Panc1 (cell line): ENCODE results near the gene RTN4IP1. TPM values are rescaled to one million over a fixed set of nuclear protein-coding genes. Genes with fewer than 3 reads are reported as not detected.

Experiments used
- ATAC-seq: fragments of 200-7000 bp; cut with Tn5 transposase; 2 replicates; pipeline ENCODE4 v1.9.1; 2020; ENCODE audit warnings: mild to moderate bottlenecking, moderate library complexity
- BruUV-seq: library from RNA; stranded (reverse); fragments of 400-500 nt; replicated peaks from 2 replicates; lab custom pipeline; 2021; lab: Mats Ljungman, UMichigan
- CTCF ChIA-PET: fragments of 300-600 bp; sonication (Branson Sonifier 250); formaldehyde crosslinking; loops from one replicate; lab custom pipeline; 2022; ENCODE audit warnings: antibody characterized with exemption; lab: Charles Lee
- POLR2A ChIA-PET: fragments of 300-600 bp; sonication (Branson Sonifier 250); formaldehyde crosslinking; loops from one replicate; lab custom pipeline; 2022; ENCODE audit warnings: antibody characterized with exemption; lab: Charles Lee
- DNase-seq: peaks from one replicate; pipeline ENCODE4 v3.0.0-alpha.2; 2010; ENCODE audit warnings: low read depth, low spot score
- H3K27ac ChIP-seq: 2 replicates; pipeline ENCODE4 v1.5.1; 2011; ENCODE audit warnings: mild to moderate bottlenecking, low read length, inconsistent platforms
- H3K27me3 ChIP-seq: fragments of 200-500 bp; sonication (Bioruptor generic); 2 replicates; pipeline ENCODE4 v1.6.0; 2014; ENCODE audit warnings: low read length, inconsistent platforms; ENCODE audit not compliant: control insufficient read depth, insufficient read depth
- H3K36me3 ChIP-seq: fragments of 200-500 bp; sonication (Bioruptor generic); 2 replicates; pipeline ENCODE4 v1.5.1; 2014; ENCODE audit warnings: inconsistent platforms, mild to moderate bottlenecking, low read length, moderate library complexity; ENCODE audit not compliant: control insufficient read depth, insufficient read depth
- H3K4me1 ChIP-seq: 2 replicates; pipeline ENCODE4 v1.5.1; 2011; ENCODE audit warnings: inconsistent platforms, mild to moderate bottlenecking, low read length, moderate library complexity; ENCODE audit not compliant: control insufficient read depth, insufficient read depth
- H3K4me3 ChIP-seq, 2 experiments: 2 replicates each; pipeline ENCODE4 v1.5.1; 2011 to 2012; ENCODE audit warnings: low read depth in 2 of 2, low read length in 2 of 2, mild to moderate bottlenecking in 2 of 2, inconsistent platforms in 1 of 2, moderate library complexity in 1 of 2
- H3K9me3 ChIP-seq: fragments of 200-500 bp; sonication (Bioruptor generic); 2 replicates; pipeline ENCODE4 v1.5.1; 2014; ENCODE audit warnings: low read depth, mild to moderate bottlenecking, inconsistent platforms, low read length, moderate library complexity; ENCODE audit not compliant: control insufficient read depth, insufficient read depth
- CTCF ChIP-seq: fragments of 450-650 bp; IDR thresholded peaks from 2 replicates; pipeline ENCODE4 v1.5.1; 2017; ENCODE audit warnings: mild to moderate bottlenecking
- POLR2AphosphoS5 ChIP-seq: IDR thresholded peaks from 2 replicates; pipeline ENCODE4 v1.6.1; 2012; ENCODE audit warnings: mild to moderate bottlenecking, low read depth, low read length, moderate library complexity
- REST ChIP-seq, 2 experiments: IDR thresholded peaks; 2 replicates each; pipeline ENCODE4 v1.6.1; 2011 to 2012; ENCODE audit warnings: low read depth in 2 of 2, control low read depth in 1 of 2, low read length in 1 of 2, mild to moderate bottlenecking in 1 of 2, moderate library complexity in 1 of 2; ENCODE audit not compliant: insufficient read depth in 1 of 2
- SIN3A ChIP-seq: IDR thresholded peaks from 2 replicates; pipeline ENCODE4 v1.6.1; 2012; ENCODE audit warnings: low read depth, mild to moderate bottlenecking, low read length, moderate library complexity, borderline replicate concordance; ENCODE audit not compliant: insufficient read depth
- TCF7L2 ChIP-seq: IDR thresholded peaks from 2 replicates; pipeline ENCODE4 v1.6.1; 2011; ENCODE audit warnings: mild to moderate bottlenecking, low read depth, low read length, inconsistent platforms
- in situ Hi-C: cut with HindIII; loops from 2 replicates; pipeline ENCODE4 v1.10.0; 2016; ENCODE audit warnings: low sequenced_read_pairs, low pct_unique_long_range_greater_than_20kb
- intact Hi-C: fragments of 100-400 bp; cut with micrococcal nuclease; formaldehyde crosslinking; loops from one replicate; pipeline ENCODE4 v1.10.0; 2022; ENCODE audit not compliant: unreplicated experiment
- total RNA-seq: library from RNA; stranded (reverse); gene quantifications from one replicate; pipeline ENCODE4 v1.2.1, GENCODE V29; 2021; ENCODE audit not compliant: unreplicated experiment

Gene RTN4IP1
- total RNA-seq, 1 experiment from 2014 or later, result 9.4 TPM

- BruUV-seq, result no TSS peak
- POLR2A ChIA-PET, result no interaction called here
- Histone ChIP-seq H3K4me1 (peaks cover 53% of the 10 kb centered on the region), H3K27ac (peak overlapping the region; percentile 93; the same call in 1 of the 2 replicates), H3K36me3 (peaks cover 18% of the 10 kb centered on the region), H3K9me3 (no peaks in the 10 kb centered on the region), H3K4me3 (no peak overlapping the region), H3K27me3 (no peaks in the 10 kb centered on the region)
- ATAC-seq (no peak), DNase-seq (no peak)
- no peak for TF ChIP-seq CTCF
- TF ChIP-seq POLR2AphosphoS5, result no peak
- TF ChIP-seq SIN3A, result no peak
- in situ Hi-C loops, result no loop called here
- CTCF ChIA-PET, result no interaction called here
- intact Hi-C loops, result no loop called here
Measured at GRCh38 chr6:106525882-106526275, 103.4 kb downstream of the RTN4IP1 start.

- intact Hi-C loops, result no loop called here
- peak overlapping the region; percentile 47 to 57 for H3K4me3 ChIP-seq
- no peaks in the 10 kb centered on the region for H3K9me3 ChIP-seq
Measured at GRCh38 chr6:106525107-106525881, 104.0 kb downstream of the RTN4IP1 start.

More at GRCh38 chr6:106525107-106525881, 104.0 kb downstream of the RTN4IP1 start:
- TF ChIP-seq SIN3A (no peak), TCF7L2 (no peak), POLR2AphosphoS5 (no peak), CTCF (no peak), REST (IDR thresholded peaks at IDR 0.05; ENCODE audit: insufficient read depth in 1 of 2, low read depth in 2 of 2, low read length in 1 of 2) (no peak)
- peak overlapping the region; percentile 93 for H3K27ac ChIP-seq
- in situ Hi-C loops, result no loop called here
- ATAC-seq, result peak; percentile 81
- H3K4me1 ChIP-seq, result peaks cover 58% of the 10 kb centered on the region
- no peak for DNase-seq
- no TSS peak for BruUV-seq
- CTCF ChIA-PET, result no interaction called here
- H3K36me3 ChIP-seq, result peaks cover 12% of the 10 kb centered on the region; the same call in 1 of the 2 replicates
- POLR2A ChIA-PET, result no interaction called here
- no peaks in the 10 kb centered on the region for H3K27me3 ChIP-seq
